Measurements from ENCODE around the gene EMB.
"Not testable (repeated sequence)": the region's sequence is repeated elsewhere in the genome, so short reads cannot be mapped to it uniquely, and the experiment has no call there.

Gene EMB

DNA sequence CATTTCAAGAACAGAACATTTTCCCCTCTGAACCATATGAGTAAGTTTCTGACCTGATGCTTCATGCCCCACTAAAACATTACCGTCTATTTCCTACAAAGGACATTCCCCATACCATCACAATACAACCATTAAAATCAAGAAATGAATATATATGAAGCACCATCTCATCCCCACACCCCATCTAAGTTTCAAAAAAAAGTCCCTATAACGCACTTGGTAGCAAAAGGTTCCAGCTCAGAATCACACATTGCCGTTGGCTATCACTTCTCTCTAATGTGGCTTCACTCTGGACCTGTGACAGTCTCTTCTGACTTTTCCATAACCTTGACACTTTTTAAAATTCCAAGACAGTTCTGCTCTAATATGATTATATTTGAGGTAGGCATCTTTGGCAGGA is 5.9 kb downstream of the EMB start:
- ATAC-seq (ENCODE audit: low read depth) (no peak), DNase-seq (ENCODE audit: low spot score) (no peak)
- TF ChIP-seq, protein P1, sequence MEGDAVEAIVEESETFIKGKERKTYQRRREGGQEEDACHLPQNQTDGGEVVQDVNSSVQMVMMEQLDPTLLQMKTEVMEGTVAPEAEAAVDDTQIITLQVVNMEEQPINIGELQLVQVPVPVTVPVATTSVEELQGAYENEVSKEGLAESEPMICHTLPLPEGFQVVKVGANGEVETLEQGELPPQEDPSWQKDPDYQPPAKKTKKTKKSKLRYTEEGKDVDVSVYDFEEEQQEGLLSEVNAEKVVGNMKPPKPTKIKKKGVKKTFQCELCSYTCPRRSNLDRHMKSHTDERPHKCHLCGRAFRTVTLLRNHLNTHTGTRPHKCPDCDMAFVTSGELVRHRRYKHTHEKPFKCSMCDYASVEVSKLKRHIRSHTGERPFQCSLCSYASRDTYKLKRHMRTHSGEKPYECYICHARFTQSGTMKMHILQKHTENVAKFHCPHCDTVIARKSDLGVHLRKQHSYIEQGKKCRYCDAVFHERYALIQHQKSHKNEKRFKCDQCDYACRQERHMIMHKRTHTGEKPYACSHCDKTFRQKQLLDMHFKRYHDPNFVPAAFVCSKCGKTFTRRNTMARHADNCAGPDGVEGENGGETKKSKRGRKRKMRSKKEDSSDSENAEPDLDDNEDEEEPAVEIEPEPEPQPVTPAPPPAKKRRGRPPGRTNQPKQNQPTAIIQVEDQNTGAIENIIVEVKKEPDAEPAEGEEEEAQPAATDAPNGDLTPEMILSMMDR (IDR thresholded peaks at IDR 0.05; ENCODE audit: poor library complexity, severe bottlenecking): no peak
- Histone ChIP-seq H3K27ac (ENCODE audit: poor library complexity, severe bottlenecking) (no peak overlapping the region), H3K4me3 (ENCODE audit: severe bottlenecking) (no peak overlapping the region), H3K9me3 (ENCODE audit: severe bottlenecking) (no peaks in the 10 kb centered on the region), H3K36me3 (ENCODE audit: low read depth) (peaks cover 2% of the 10 kb centered on the region; the same call in 1 of the 2 replicates), H3K27me3 (ENCODE audit: insufficient read depth, poor library complexity, severe bottlenecking) (no peaks in the 10 kb centered on the region), H3K4me1 (ENCODE audit: insufficient read depth, poor library complexity, severe bottlenecking) (peaks cover 20% of the 10 kb centered on the region)

DNA sequence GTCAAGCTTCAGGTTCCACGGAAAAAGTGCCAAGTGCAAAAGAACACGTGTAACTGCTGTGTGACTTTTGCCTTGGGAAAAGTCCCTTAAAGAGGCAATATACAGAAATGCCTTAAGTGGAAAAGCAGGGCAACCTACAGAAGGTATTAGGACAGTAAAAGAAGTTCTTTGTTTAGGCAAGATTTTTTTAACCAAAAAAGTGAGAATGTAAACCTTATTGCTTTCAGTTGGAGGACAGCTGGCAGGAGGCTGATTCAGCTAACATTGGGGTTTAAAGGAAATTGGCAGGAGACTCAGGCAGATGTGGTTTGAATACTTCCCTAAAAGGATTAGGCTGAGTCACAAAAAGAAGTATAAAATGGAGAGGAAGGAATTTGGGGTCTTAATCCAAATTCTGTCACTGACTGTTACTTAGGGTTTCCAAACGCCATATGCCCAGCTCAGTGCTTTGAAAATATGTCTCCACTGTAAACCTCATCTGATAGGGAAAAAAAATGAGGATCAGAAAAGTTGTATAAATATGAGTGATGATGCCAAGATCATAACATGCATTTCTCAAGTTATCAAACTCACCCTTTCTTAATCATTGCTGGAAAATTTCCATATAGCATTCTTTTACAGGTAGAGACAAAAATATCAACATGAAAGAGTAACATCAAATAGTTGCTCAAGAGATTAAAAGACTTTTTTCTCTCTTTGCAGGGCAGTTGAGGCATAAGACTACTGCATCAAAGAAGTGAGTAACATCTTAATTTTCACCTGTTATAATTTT is 9.8 kb downstream of the EMB start:
- not testable (repeated sequence) for DNase-seq (ENCODE audit: low spot score); H3K27me3 ChIP-seq (ENCODE audit: insufficient read depth, poor library complexity, severe bottlenecking); H3K4me3 ChIP-seq (ENCODE audit: severe bottlenecking); H3K9me3 ChIP-seq (ENCODE audit: severe bottlenecking)
- peak; percentile 90 for ATAC-seq (ENCODE audit: low read depth)
- Histone ChIP-seq H3K36me3 (ENCODE audit: low read depth) (peaks cover 12% of the 10 kb centered on the region), H3K4me1 (ENCODE audit: insufficient read depth, poor library complexity, severe bottlenecking) (peaks cover 20% of the 10 kb centered on the region), H3K27ac (ENCODE audit: poor library complexity, severe bottlenecking) (peak overlapping the region; percentile 82)

DNA sequence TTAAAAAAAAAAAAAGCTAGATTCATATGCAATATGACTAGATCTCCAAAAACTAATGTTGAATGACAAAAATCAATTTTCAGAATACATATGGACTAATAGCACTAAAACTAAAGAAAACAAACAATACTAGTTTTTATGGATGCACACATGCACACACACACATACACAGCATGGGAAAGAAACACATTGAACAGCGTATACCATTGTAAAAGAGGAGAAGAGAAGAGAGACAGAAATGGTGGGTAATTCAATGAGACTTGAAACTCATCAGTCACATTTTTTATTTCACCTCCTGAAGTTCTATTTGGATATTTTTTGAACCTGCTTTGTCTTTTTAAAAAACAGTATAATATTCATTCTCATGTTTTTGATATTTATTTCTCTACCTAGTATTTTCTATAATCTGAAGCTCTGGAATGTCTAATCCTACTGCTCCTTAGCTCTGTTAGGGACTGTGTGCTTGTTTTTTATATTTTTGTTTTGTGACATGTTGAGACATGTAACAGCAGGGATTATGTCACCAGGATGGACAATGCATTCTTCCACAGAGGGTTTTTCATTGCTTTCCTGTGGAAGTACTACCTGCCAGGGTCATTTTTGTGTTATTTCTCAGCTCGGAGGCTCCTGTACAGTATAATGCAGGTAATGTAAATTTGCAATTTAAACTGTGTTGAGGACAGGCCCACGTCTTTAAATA is 17.8 kb downstream of the EMB start:
- peaks cover 15% of the 10 kb centered on the region for H3K4me1 ChIP-seq (ENCODE audit: insufficient read depth, poor library complexity, severe bottlenecking)
- not testable (repeated sequence) for H3K9me3 ChIP-seq (ENCODE audit: severe bottlenecking); H3K27me3 ChIP-seq (ENCODE audit: insufficient read depth, poor library complexity, severe bottlenecking); H3K4me3 ChIP-seq (ENCODE audit: severe bottlenecking); DNase-seq (ENCODE audit: low spot score)
- peaks cover 13% of the 10 kb centered on the region for H3K36me3 ChIP-seq (ENCODE audit: low read depth)
- ATAC-seq (ENCODE audit: low read depth): peak; percentile 89
- peak overlapping the region; percentile 42 for H3K27ac ChIP-seq (ENCODE audit: poor library complexity, severe bottlenecking)

DNA sequence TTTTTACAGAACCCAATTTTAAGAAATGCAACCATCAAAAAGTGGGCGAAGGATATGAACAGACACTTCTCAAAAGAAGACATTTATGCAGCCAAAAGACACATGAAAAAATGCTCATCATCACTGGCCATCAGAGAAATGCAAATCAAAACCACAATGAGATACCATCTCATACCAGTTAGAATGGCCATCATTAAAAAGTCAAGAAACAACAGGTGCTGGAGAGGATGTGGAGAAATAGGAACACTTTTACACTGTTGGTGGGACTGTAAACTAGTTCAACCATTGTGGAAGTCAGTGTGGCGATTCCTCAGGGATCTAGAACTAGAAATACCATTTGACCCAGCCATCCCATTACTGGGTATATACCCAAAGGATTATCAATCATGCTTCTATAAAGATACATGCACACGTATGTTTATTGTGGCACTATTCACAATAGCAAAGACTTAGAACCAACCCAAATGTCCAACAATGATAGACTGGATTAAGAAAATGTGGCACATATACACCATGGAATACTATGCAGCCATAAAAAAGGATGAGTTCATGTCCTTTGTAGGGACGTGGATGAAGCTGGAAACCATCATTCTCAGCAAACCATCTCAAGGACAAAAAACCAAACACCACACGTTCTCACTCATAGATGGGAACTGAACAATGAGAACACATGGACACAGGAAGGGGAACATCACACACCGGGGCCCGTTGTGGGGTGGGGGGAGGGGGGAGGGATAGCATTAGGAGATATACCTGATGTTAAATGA is 19.7 kb downstream of the EMB start:
- ATAC-seq (ENCODE audit: low read depth); H3K36me3 ChIP-seq (ENCODE audit: low read depth); H3K9me3 ChIP-seq (ENCODE audit: severe bottlenecking); H3K4me3 ChIP-seq (ENCODE audit: severe bottlenecking); DNase-seq (ENCODE audit: low spot score); H3K27ac ChIP-seq (ENCODE audit: poor library complexity, severe bottlenecking); H3K27me3 ChIP-seq (ENCODE audit: insufficient read depth, poor library complexity, severe bottlenecking): not testable (repeated sequence)
- H3K4me1 ChIP-seq (ENCODE audit: insufficient read depth, poor library complexity, severe bottlenecking): peaks cover 15% of the 10 kb centered on the region

DNA sequence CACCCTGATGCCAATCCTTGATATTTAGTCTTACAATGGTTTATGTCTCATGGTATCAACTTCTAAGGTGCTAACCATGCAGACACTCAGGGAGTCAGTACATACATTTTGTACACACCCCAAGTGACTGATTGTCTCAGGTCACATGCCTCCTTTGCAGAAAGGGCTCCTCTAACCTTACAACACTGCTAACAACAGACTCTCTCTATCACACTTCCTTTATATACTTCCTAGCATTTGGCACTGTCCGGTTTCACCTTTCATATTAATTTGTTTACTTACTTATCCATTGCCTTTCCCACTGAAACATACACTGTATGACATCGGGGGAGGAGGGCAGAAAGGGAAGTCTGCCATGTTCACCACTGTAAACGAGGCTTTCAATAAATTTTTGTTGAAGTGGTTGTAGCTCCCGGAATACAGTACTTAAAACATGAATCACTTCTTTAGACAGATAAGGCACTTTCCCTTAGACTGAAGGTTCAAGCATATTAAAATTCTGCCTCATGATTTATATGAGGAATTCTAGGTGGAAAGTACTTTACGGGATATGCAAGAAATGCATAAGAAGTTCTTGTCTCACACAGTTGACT is 20.6 kb downstream of the EMB start:
- H3K36me3 ChIP-seq (ENCODE audit: low read depth): no peaks in the 10 kb centered on the region
- no peak overlapping the region for H3K4me3 ChIP-seq (ENCODE audit: severe bottlenecking)
- H3K4me1 ChIP-seq (ENCODE audit: insufficient read depth, poor library complexity, severe bottlenecking): peaks cover 15% of the 10 kb centered on the region
- no peaks in the 10 kb centered on the region for H3K27me3 ChIP-seq (ENCODE audit: insufficient read depth, poor library complexity, severe bottlenecking)
- ATAC-seq (ENCODE audit: low read depth) (no peak), DNase-seq (ENCODE audit: low spot score) (no peak)
- H3K27ac ChIP-seq (ENCODE audit: poor library complexity, severe bottlenecking): no peak overlapping the region
- no peaks in the 10 kb centered on the region for H3K9me3 ChIP-seq (ENCODE audit: severe bottlenecking)
- TF ChIP-seq, protein P1 (IDR thresholded peaks at IDR 0.05; ENCODE audit: poor library complexity, severe bottlenecking): no peak

DNA sequence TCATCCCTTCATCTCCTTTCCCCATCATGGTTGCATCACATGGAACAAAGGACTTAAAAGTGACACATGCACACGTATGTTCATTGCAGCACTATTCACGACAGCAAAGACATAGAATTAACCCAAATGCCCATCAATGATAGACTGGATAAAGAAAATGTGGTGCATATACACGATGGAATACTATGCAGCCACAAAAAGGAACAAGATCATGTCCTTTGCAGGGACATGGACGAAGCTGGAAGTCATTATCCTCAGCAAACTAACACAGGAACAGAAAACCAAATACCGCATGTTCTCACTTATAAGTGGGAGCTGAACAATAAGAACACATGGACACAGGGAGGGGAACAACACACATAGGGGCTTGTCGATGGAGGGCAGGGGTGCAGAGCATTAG is 21.4 kb downstream of the EMB start:
- DNase-seq (ENCODE audit: low spot score); H3K4me3 ChIP-seq (ENCODE audit: severe bottlenecking); ATAC-seq (ENCODE audit: low read depth); H3K27ac ChIP-seq (ENCODE audit: poor library complexity, severe bottlenecking); H3K27me3 ChIP-seq (ENCODE audit: insufficient read depth, poor library complexity, severe bottlenecking); H3K36me3 ChIP-seq (ENCODE audit: low read depth); H3K9me3 ChIP-seq (ENCODE audit: severe bottlenecking): not testable (repeated sequence)
- H3K4me1 ChIP-seq (ENCODE audit: insufficient read depth, poor library complexity, severe bottlenecking): peaks cover 15% of the 10 kb centered on the region

DNA sequence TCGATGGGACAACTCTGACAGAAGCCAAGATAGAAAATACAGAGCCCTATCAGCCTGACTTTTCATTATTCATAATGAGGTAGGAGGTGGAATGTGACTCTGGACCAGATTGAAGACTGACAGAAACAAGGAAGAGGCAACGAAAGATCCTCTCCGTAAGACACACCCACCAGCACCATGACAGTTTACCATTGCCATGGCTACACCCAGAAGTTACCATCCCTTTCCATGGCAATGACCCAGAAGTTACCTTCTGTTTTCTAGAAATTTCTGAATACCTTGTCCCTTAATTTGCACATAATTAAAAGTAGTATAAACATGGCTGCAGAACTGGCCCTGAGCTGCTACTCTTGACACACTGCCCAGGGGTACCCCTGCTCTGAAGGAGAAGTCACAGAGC is 24.5 kb downstream of the EMB start:
- not testable (repeated sequence) for H3K9me3 ChIP-seq (ENCODE audit: severe bottlenecking); H3K4me3 ChIP-seq (ENCODE audit: severe bottlenecking); DNase-seq (ENCODE audit: low spot score); H3K27ac ChIP-seq (ENCODE audit: poor library complexity, severe bottlenecking); H3K27me3 ChIP-seq (ENCODE audit: insufficient read depth, poor library complexity, severe bottlenecking); ATAC-seq (ENCODE audit: low read depth); H3K4me1 ChIP-seq (ENCODE audit: insufficient read depth, poor library complexity, severe bottlenecking); H3K36me3 ChIP-seq (ENCODE audit: low read depth)

All from RWPE2 (cell line).